ENCODE results near the gene TEX14. TPM values are rescaled to one million over a fixed set of nuclear protein-coding genes. Genes with fewer than 3 reads are reported as not detected.

The TEX14 gene
- total RNA-seq, 1 experiment from 2014 or later = 0.89 TPM

DNA sequence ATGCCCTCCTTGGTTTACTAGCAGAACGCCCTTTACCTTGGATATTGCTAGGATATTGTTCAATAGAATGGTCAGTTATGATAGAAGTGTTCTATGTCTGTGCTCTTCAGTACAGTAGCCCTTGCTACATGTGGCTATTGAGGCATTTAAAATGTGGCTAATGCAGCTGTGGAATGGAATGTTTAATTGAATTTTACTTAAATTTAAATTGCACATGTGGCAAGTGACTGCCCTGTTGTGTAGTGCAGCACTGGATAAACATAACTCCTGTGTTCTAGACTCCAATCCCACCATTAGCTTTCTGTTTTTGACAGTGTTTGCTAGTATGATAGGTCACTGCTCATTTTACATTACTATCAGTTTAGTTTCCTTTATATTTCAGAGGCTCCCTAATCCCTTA, 30.4 kb upstream of the TEX14 start:
- Histone ChIP-seq H3K27me3 (ENCODE audit: insufficient read depth, low read length) (no peaks in the 10 kb centered on the region), H3K9ac (ENCODE audit: low read length) (no peak overlapping the region), H3K4me1 (ENCODE audit: control insufficient read depth in 1 of 2, insufficient read depth in 2 of 2, low read length in 2 of 2) (no peaks in the 10 kb centered on the region), H3K79me2 (ENCODE audit: insufficient read depth, low read length) (no peaks in the 10 kb centered on the region), H3K9me3 (ENCODE audit: control insufficient read depth in 1 of 2, insufficient read depth in 1 of 2, low read depth in 1 of 2, low read length in 2 of 2) (no peaks in the 10 kb centered on the region), H2AFZ (ENCODE audit: low read depth, low read length, poor library complexity, severe bottlenecking) (no peak overlapping the region), H3K9me2 (ENCODE audit: insufficient read depth) (no peaks in the 10 kb centered on the region), H3K36me3 (ENCODE audit: control insufficient read depth in 1 of 2, insufficient read depth in 2 of 2, low read length in 2 of 2) (peaks cover 10 to 12% of the 10 kb centered on the region in 2 experiments; a peak in 3 of 4 replicates), H3K4me2 (ENCODE audit: low read length) (no peak overlapping the region), H3K4me3 (replicated peaks in 1 of 2; ENCODE audit: low read depth in 1 of 2, low read length in 2 of 2) (no peak overlapping the region), H4K20me1 (ENCODE audit: insufficient read depth) (no peaks in the 10 kb centered on the region), H3K27ac (ENCODE audit: low read depth, low read length) (no peak overlapping the region)
- ChIA-PET CTCF (no interaction called here), RAD21 (ENCODE audit: low non-redundant PET in 1 of 2, low total read pairs in 2 of 2, uncharacterized antibody in 2 of 2, unreplicated experiment in 2 of 2) (interaction anchor here in 1 of 2 experiments (0.7 kb wide), 1 partner anchor 196 kb away, joined by 3 read pairs; no protein-coding TSS in a partner anchor), POLR2A (no interaction called here)
- ATAC-seq (no peak), DNase-seq (ENCODE audit: low read depth, low spot score) (no peak)
- BruUV-seq (replicated peaks) = no TSS peak
- intact Hi-C loops (cut with micrococcal nuclease) = no loop called here
- TF ChIP-seq SP1 (IDR thresholded peaks at IDR 0.05; ENCODE audit: low read depth) (no peak), EZH2 (IDR thresholded peaks at IDR 0.05) (no peak), EGR1 (IDR thresholded peaks at IDR 0.05; ENCODE audit: low read depth) (no peak)

DNA sequence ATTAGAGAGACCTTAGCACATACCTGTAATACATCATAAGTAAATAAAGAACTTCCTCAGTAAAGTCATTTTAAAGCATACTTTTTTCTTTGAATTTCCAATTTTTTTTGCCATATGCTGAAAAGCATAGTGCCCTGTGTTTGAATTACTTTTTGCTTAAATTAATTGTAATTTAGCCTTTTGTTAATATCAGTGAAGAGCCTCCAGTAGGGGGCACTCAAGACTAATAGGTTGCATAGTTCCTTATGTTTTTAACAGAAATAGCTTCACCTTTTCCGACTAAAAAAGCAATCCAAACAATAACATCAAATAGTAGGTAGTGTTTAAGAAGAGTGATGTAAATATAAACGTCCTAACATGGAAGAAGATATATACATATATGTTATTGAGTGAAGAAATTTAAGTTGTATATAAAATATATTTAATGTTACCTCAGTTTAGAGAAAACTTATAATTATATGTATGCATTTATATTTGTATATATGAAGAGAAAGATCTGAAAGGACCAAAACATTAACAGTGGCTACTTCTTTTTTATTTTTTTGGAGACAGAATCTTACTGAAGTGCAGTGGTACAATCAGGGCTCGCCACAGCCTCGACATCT, 19.2 kb upstream of the TEX14 start:
- no peaks in the 10 kb centered on the region for H4K20me1 ChIP-seq (ENCODE audit: insufficient read depth)
- no peaks in the 10 kb centered on the region for H3K4me1 ChIP-seq (ENCODE audit: control insufficient read depth in 1 of 2, insufficient read depth in 2 of 2, low read length in 2 of 2)
- intact Hi-C loops (cut with micrococcal nuclease) = loop anchor here (1.0 kb wide), 1 partner anchor 294 kb away; no protein-coding TSS in a partner anchor
- no peaks in the 10 kb centered on the region for H3K27me3 ChIP-seq (ENCODE audit: insufficient read depth, low read length)
- H3K79me2 ChIP-seq (ENCODE audit: insufficient read depth, low read length) = no peaks in the 10 kb centered on the region
- ChIA-PET CTCF (interaction anchor here (0.6 to 3.0 kb wide), 21 partner anchors 11 to 599 kb away, joined by 3 to 101 read pairs (median 3); partner anchors contain the start of genes PRR11 and SKA2), POLR2A (interaction anchor here (1.0 to 2.0 kb wide), 2 partner anchors 80 to 293 kb away, joined by 3 to 11 read pairs; no protein-coding TSS in a partner anchor), RAD21 (ENCODE audit: low non-redundant PET in 1 of 2, low total read pairs in 2 of 2, uncharacterized antibody in 2 of 2, unreplicated experiment in 2 of 2) (interaction anchor here (0.6 to 1.4 kb wide), 2 partner anchors 293 to 294 kb away, joined by 5 to 13 read pairs (median 12); no protein-coding TSS in a partner anchor)
- no peak overlapping the region for H3K4me3 ChIP-seq (replicated peaks in 1 of 2; ENCODE audit: low read depth in 1 of 2, low read length in 2 of 2)
- H3K9ac ChIP-seq (ENCODE audit: low read length) = no peak overlapping the region
- no TSS peak for BruUV-seq (replicated peaks)
- no peak overlapping the region for H3K4me2 ChIP-seq (ENCODE audit: low read length)
- H3K27ac ChIP-seq (ENCODE audit: low read depth, low read length) = no peak overlapping the region
- H3K9me3 ChIP-seq (ENCODE audit: control insufficient read depth in 1 of 2, insufficient read depth in 1 of 2, low read depth in 1 of 2, low read length in 2 of 2) = no peaks in the 10 kb centered on the region
- no peaks in the 10 kb centered on the region for H3K9me2 ChIP-seq (ENCODE audit: insufficient read depth)
- DNase-seq (ENCODE audit: low read depth, low spot score) = peak; percentile 56
- H2AFZ ChIP-seq (ENCODE audit: low read depth, low read length, poor library complexity, severe bottlenecking) = no peak overlapping the region
- peak; percentile 64 for ATAC-seq
- peaks cover 5 to 21% of the 10 kb centered on the region in 2 experiments; a peak in 3 of 4 replicates for H3K36me3 ChIP-seq (ENCODE audit: control insufficient read depth in 1 of 2, insufficient read depth in 2 of 2, low read length in 2 of 2)
- TF ChIP-seq ZFX (IDR thresholded peaks at IDR 0.05) = no peak
- TF ChIP-seq, protein P1, sequence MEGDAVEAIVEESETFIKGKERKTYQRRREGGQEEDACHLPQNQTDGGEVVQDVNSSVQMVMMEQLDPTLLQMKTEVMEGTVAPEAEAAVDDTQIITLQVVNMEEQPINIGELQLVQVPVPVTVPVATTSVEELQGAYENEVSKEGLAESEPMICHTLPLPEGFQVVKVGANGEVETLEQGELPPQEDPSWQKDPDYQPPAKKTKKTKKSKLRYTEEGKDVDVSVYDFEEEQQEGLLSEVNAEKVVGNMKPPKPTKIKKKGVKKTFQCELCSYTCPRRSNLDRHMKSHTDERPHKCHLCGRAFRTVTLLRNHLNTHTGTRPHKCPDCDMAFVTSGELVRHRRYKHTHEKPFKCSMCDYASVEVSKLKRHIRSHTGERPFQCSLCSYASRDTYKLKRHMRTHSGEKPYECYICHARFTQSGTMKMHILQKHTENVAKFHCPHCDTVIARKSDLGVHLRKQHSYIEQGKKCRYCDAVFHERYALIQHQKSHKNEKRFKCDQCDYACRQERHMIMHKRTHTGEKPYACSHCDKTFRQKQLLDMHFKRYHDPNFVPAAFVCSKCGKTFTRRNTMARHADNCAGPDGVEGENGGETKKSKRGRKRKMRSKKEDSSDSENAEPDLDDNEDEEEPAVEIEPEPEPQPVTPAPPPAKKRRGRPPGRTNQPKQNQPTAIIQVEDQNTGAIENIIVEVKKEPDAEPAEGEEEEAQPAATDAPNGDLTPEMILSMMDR (IDR thresholded peaks at IDR 0.05 in 2 of 3, conservative IDR thresholded peaks at IDR 0.05 in 1 of 3; ENCODE audit: borderline replicate concordance in 1 of 3, insufficient read depth in 1 of 3, low read depth in 2 of 3, low read length in 2 of 3) = peak; percentile 79 to 98 (median 85)
- no peak for TF ChIP-seq ATF3 (IDR thresholded peaks at IDR 0.05)
- TF ChIP-seq CEBPB (IDR thresholded peaks at IDR 0.05; ENCODE audit: low read depth) = no peak
- no peak for TF ChIP-seq ZNF274 (IDR thresholded peaks at IDR 0.05; ENCODE audit: low read depth, low read length)
- no peak for TF ChIP-seq EZH2 (IDR thresholded peaks at IDR 0.05)
- TF ChIP-seq SP1 (IDR thresholded peaks at IDR 0.05; ENCODE audit: low read depth) = peak; percentile 24; the same call in 1 of the 2 replicates
- TF ChIP-seq POLR2AphosphoS5 (IDR thresholded peaks at IDR 0.05; ENCODE audit: low read depth, low read length) = no peak
- no peak for TF ChIP-seq EZH2phosphoT487 (IDR thresholded peaks at IDR 0.05; ENCODE audit: borderline replicate concordance)
- TF ChIP-seq JUND (IDR thresholded peaks at IDR 0.05) = 0 out of 2 replicates have a peak, but pooled peaks have one; percentile 19
- TF ChIP-seq POLR2A (IDR thresholded peaks at IDR 0.05; ENCODE audit: borderline replicate concordance, extremely low read depth, insufficient read depth, insufficient read length) = no peak
- TF ChIP-seq, protein P2, sequence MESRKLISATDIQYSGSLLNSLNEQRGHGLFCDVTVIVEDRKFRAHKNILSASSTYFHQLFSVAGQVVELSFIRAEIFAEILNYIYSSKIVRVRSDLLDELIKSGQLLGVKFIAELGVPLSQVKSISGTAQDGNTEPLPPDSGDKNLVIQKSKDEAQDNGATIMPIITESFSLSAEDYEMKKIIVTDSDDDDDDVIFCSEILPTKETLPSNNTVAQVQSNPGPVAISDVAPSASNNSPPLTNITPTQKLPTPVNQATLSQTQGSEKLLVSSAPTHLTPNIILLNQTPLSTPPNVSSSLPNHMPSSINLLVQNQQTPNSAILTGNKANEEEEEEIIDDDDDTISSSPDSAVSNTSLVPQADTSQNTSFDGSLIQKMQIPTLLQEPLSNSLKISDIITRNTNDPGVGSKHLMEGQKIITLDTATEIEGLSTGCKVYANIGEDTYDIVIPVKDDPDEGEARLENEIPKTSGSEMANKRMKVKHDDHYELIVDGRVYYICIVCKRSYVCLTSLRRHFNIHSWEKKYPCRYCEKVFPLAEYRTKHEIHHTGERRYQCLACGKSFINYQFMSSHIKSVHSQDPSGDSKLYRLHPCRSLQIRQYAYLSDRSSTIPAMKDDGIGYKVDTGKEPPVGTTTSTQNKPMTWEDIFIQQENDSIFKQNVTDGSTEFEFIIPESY (IDR thresholded peaks at IDR 0.05; ENCODE audit: extremely low read depth, insufficient replicate concordance, low read length) = no peak
- TF ChIP-seq, protein P3, sequence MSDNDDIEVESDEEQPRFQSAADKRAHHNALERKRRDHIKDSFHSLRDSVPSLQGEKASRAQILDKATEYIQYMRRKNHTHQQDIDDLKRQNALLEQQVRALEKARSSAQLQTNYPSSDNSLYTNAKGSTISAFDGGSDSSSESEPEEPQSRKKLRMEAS (IDR thresholded peaks at IDR 0.05) = no peak
- TF ChIP-seq FOSL1 (IDR thresholded peaks at IDR 0.05; ENCODE audit: low read depth) = 0 out of 2 replicates have a peak, but pooled peaks have one; percentile 5
- TF ChIP-seq CBX3 (IDR thresholded peaks at IDR 0.05; ENCODE audit: low read depth) = no peak
